ENCODE data around the gene KNTC1.
A peak's percentile ranks its signal among the peaks of the same experiment; 100 is the strongest.

Gene KNTC1

DNA sequence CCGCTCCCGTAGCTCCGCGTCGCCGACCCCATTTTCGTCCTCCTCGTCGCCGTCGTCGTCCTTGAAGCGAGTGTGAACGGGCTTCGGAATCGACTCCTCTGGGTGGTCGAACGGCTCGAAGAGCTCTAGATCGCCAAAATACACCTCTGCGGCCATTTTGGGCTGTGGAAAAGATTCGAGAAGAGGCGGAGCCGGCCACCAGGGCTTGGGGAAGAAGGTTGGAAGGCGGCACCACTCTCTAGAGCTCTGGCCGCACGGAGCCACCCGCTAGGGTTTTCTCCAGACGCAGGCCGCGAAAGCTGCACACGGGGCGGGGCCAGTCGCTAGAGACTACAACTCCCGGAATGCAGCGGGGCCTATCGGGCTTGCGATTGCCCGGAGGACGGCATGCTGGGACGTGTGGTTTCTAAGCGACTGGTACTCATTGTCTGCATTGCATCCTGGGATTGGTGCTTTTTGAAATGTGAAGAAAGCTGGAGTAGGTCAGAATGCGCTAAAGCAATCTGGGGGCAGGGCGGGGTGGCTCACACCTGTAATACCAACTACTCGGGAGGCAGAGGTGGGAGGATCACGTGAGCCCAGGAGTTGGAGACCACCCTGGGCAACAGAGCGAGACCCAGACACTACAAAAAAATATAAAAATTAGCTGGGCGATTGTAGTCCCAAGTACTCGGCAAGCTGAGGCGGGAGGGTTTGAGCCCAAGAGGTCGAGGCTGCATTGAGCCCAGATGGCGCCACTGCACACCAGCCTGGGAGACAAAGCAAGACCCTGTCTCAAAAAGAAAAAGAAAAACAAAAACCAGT lies 26.2 kb upstream of the KNTC1 start, which contains the start of gene ZCCHC8:
Gene ZCCHC8 (minus strand): TSS at position 248 of the 804 bp plus-strand sequence. CDS start 92 bp downstream, at position 156.
- TF ChIP-seq CTCF (IDR thresholded peaks at IDR 0.05; ENCODE audit: borderline replicate concordance, control extremely low read depth, extremely low read depth, insufficient read depth, missing control alignments), result no peak
- in situ Hi-C loops (cut with MboI; ENCODE audit: low sequenced_read_pairs, unreplicated experiment), result no loop called here

GRCh38 chr12:122501489-122501989 lies 25.5 kb upstream of the KNTC1 start:
- in situ Hi-C loops (cut with MboI; ENCODE audit: low sequenced_read_pairs, unreplicated experiment), result no loop called here
- peak; percentile 19 for DNase-seq (ENCODE audit: low spot score)

More for the DNA sequence above, 26.2 kb upstream of the KNTC1 start, which contains the start of gene ZCCHC8:
- peak; percentile 93 for DNase-seq (ENCODE audit: low spot score)

DNA sequence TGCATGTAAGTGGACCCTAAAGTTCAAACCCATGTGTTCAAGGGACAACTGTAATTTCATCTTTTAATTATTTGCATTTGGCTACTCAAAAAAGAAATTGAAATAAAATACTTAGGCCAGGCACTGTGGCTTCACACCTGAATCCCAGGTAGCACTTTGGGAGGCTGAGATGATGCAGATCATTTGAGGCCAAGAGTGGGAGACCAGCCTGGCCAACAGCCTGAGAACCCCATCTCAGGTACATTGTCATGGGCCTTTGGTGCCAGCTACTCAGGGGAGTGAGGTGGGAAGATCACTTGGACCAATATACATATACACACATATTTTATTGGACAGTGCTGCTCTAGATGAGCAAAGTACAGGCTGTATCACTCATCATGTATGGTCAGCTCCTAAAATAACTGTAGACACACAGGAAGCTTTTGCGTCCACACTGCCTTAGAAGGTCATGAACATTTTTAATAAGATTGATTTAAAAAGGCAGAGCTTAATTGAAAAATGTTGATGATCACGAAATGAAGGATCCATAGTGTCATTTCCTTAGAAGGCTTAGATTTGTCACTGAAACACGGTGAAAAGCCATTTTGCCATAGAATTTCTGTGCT lies 23.8 kb upstream of the KNTC1 start:
- TF ChIP-seq CTCF (IDR thresholded peaks at IDR 0.05; ENCODE audit: borderline replicate concordance, control extremely low read depth, extremely low read depth, insufficient read depth, missing control alignments), result no peak
- no peak for DNase-seq (ENCODE audit: low spot score)
- in situ Hi-C loops (cut with MboI; ENCODE audit: low sequenced_read_pairs, unreplicated experiment), result no loop called here

More at GRCh38 chr12:122501489-122501989, 25.5 kb upstream of the KNTC1 start:
- TF ChIP-seq CTCF (IDR thresholded peaks at IDR 0.05; ENCODE audit: borderline replicate concordance, control extremely low read depth, extremely low read depth, insufficient read depth, missing control alignments), result no peak

DNA sequence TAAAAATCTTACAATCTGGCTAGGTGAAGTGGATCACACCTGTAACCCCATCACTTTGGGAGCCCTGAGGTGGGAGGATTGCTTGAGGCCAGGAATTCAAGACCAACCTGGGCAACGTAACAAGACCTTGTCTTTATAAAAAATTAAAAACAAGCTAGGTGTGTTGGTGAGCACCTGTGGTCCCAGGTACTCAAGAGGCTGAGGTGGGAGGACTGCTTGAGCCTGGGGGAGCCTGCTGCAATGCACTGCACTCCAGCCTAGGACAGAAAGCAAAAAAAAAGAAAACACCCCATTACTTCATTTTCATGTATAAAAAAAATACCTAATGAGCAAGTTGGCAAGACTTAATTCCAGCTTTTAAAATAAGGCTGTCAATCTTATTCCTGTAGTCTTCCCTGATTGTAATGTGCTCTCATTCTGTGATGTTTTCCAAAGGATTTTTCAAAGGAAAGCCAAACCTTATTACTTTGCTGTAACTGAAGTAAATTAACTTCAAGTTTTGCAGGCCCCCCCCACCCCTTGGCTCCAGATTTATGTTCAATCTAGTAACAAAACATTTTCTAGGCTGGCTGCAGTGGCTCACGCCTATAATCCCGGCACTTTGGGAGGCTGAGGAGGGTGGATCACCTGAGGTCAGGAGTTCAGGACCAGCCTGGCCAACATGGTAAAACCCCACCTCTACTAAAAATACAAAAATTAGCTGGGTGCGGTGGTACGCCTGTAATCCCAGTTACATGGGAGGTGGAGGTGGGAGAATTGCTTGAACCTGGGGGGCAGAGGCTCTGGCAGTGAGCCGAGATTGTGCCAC lies 23.1 kb upstream of the KNTC1 start:
- DNase-seq (ENCODE audit: low spot score), result no peak
- no peak for TF ChIP-seq CTCF (IDR thresholded peaks at IDR 0.05; ENCODE audit: borderline replicate concordance, control extremely low read depth, extremely low read depth, insufficient read depth, missing control alignments)
- in situ Hi-C loops (cut with MboI; ENCODE audit: low sequenced_read_pairs, unreplicated experiment), result no loop called here

DNA sequence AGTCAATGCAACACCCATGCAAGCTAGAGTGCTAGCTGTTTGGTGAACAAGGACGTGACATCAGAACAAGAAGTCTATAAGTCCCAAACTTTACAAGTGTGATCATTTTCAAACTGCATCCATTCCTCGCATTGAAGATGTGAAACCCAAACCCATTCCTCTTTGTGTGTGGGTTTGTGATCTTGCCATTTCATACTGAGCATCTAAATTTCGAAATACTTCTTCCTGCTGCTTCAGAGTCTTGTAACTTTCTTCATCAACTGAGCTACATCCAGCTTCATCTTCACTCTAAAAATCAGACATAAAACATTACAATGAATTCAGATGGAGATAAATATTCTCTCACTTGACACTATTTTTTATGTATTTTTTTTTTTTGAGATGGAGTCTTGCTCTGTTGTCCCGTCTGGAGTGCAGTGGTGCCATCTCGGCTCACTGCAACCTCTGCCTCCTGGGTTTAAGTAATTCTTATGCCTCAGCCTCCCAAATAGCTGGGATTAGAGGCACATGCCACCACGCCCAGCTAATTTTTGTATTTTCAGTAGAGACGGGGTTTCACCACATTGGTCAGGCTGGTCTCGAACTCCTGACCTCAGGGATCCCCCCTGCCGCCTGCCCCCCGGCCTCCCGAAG lies 21.5 kb upstream of the KNTC1 start:
- in situ Hi-C loops (cut with MboI; ENCODE audit: low sequenced_read_pairs, unreplicated experiment), result no loop called here
- no peak for TF ChIP-seq CTCF (IDR thresholded peaks at IDR 0.05; ENCODE audit: borderline replicate concordance, control extremely low read depth, extremely low read depth, insufficient read depth, missing control alignments)
- DNase-seq (ENCODE audit: low spot score), result no peak
